SK-N-SH (cell line): ENCODE data around the gene SPIN1. TPM values are rescaled to one million over a fixed set of nuclear protein-coding genes. Genes with fewer than 3 reads are reported as not detected.

Source experiments
- CTCF ChIA-PET: fragments of 300-600, 350-600 bp; formaldehyde crosslinking; extraction: SDS; loops from one replicate; lab custom pipeline; 2021; lab: Yijun Ruan, JAX
- POLR2A ChIA-PET: fragments of 350-600 bp; sonication (Branson Sonifier 250); formaldehyde crosslinking; extraction: SDS; loops from one replicate; lab custom pipeline; 2020; ENCODE audit warnings: antibody characterized with exemption, inconsistent platforms; lab: Yijun Ruan, JAX
- DNase-seq: peaks from one replicate; pipeline ENCODE4 v3.0.0; 2012
- H2AFZ ChIP-seq: fragments of 200-600 bp; sonication (generic); 2 replicates; pipeline ENCODE4 v1.8.1; 2016; ENCODE audit warnings: antibody characterized with exemption, mild to moderate bottlenecking, low read depth
- H3F3A ChIP-seq: fragments of 200-600 bp; sonication (generic); replicated peaks from 2 replicates; pipeline ENCODE3; 2016; ENCODE audit warnings: antibody characterized with exemption, mild to moderate bottlenecking; ENCODE audit not compliant: insufficient read depth
- H3K27ac ChIP-seq, 2 experiments: fragments of 200-500 bp in 1 of 2; fragments of 200-600 bp in 1 of 2; sonication (Bioruptor generic) in 1 of 2; sonication (generic), shearing (Covaris generic) in 1 of 2; 2 replicates each; pipeline versions ENCODE4 v1.5.1 to v1.6.1; 2014 to 2016; ENCODE audit warnings: low read depth in 2 of 2, inconsistent platforms in 1 of 2, low read length in 1 of 2, mild to moderate bottlenecking in 1 of 2, mixed read lengths in 1 of 2
- H3K27me3 ChIP-seq: fragments of 200-600 bp; sonication (generic), shearing (Covaris generic); 2 replicates; pipeline ENCODE4 v1.6.1; 2016; ENCODE audit warnings: mixed run types; ENCODE audit not compliant: insufficient read depth
- H3K36me3 ChIP-seq, 2 experiments: fragments of 200-500 bp in 1 of 2; fragments of 200-600 bp in 1 of 2; sonication (Bioruptor generic) in 1 of 2; sonication (generic) in 1 of 2; replicated peaks in 1 of 2; 2 replicates each; pipeline versions ENCODE3 to v1.5.1; 2014 to 2016; ENCODE audit warnings: low read length in 1 of 2, mild to moderate bottlenecking in 1 of 2; ENCODE audit not compliant: insufficient read depth in 2 of 2, control insufficient read depth in 1 of 2
- H3K4me1 ChIP-seq, 2 experiments: fragments of 200-500 bp in 1 of 2; fragments of 200-600 bp in 1 of 2; sonication (Bioruptor generic) in 1 of 2; sonication (generic), shearing (Covaris generic) in 1 of 2; 2 replicates each; pipeline versions ENCODE4 v1.5.1 to v1.6.1; 2014 to 2016; ENCODE audit warnings: low read depth in 1 of 2, low read length in 1 of 2, mixed run types in 1 of 2; ENCODE audit not compliant: insufficient read depth in 2 of 2, control insufficient read depth in 1 of 2
- H3K4me2 ChIP-seq: fragments of 200-600 bp; sonication (generic), shearing (Covaris generic); 2 replicates; pipeline ENCODE4 v1.6.1; 2017; ENCODE audit warnings: mixed run types
- H3K4me3 ChIP-seq, 2 experiments: fragments of 200-500 bp in 1 of 2; fragments of 200-600 bp in 1 of 2; sonication (Bioruptor generic) in 1 of 2; sonication (generic), shearing (Covaris generic) in 1 of 2; 2 replicates each; pipeline versions ENCODE4 v1.5.1 to v1.8.1; 2014 to 2016; ENCODE audit warnings: low read depth in 2 of 2, inconsistent platforms in 1 of 2, low read length in 1 of 2, mild to moderate bottlenecking in 1 of 2, mixed read lengths in 1 of 2, moderate library complexity in 1 of 2
- H3K79me2 ChIP-seq: fragments of 200-600 bp; sonication (generic); 2 replicates; pipeline ENCODE4 v1.8.1; 2017; ENCODE audit warnings: mild to moderate bottlenecking; ENCODE audit not compliant: insufficient read depth
- H3K9ac ChIP-seq: fragments of 200-600 bp; sonication (generic); 2 replicates; pipeline ENCODE4 v1.6.1; 2017; ENCODE audit warnings: mixed run types
- H3K9me2 ChIP-seq: fragments of 200-600 bp; sonication (generic); 2 replicates; pipeline ENCODE4 v1.6.1; 2017; ENCODE audit warnings: mixed run types
- H3K9me3 ChIP-seq: fragments of 200-600 bp; sonication (generic); 2 replicates; pipeline ENCODE4 v1.6.1; 2017; ENCODE audit warnings: mixed run types, mild to moderate bottlenecking, moderate library complexity
- H4K20me1 ChIP-seq: fragments of 200-600 bp; sonication (generic); 2 replicates; pipeline ENCODE4 v1.6.1; 2017; ENCODE audit warnings: mild to moderate bottlenecking, mixed run types; ENCODE audit not compliant: insufficient read depth
- CHD2 ChIP-seq: fragments of 150-350 bp; IDR thresholded peaks from 2 replicates; pipeline ENCODE4 v1.6.1; 2018; ENCODE audit warnings: low read length; ENCODE audit not compliant: partially characterized antibody
- CTCF ChIP-seq: fragments of 200-600 bp; sonication (generic); IDR thresholded peaks from 2 replicates; pipeline ENCODE4 v1.6.1; 2017; ENCODE audit warnings: antibody characterized with exemption, mild to moderate bottlenecking, moderate library complexity
- EP300 ChIP-seq, 2 experiments: IDR thresholded peaks; 2 replicates each; pipeline versions ENCODE4 v1.4.0 to v1.6.1; 2012; ENCODE audit warnings: borderline replicate concordance in 1 of 2, low read depth in 1 of 2, low read length in 1 of 2
- EZH2phosphoT487 ChIP-seq: fragments of 200-600 bp; sonication (generic); IDR thresholded peaks from 2 replicates; pipeline ENCODE4 v1.6.1; 2017; ENCODE audit warnings: low read depth, mixed run types, mild to moderate bottlenecking, antibody characterized with exemption, moderate library complexity, borderline replicate concordance
- GABPA ChIP-seq: IDR thresholded peaks from 2 replicates; pipeline ENCODE4 v1.4.0; 2012; ENCODE audit warnings: low read depth, mild to moderate bottlenecking
- IRF3 ChIP-seq: fragments of 150-350 bp; IDR thresholded peaks from 2 replicates; pipeline ENCODE4 v1.6.1; 2016; ENCODE audit warnings: mild to moderate bottlenecking, low read depth, low read length
- MAX ChIP-seq: IDR thresholded peaks from 2 replicates; pipeline ENCODE4 v1.4.0; 2012; ENCODE audit warnings: low read depth
- MXI1 ChIP-seq: IDR thresholded peaks from 2 replicates; pipeline ENCODE4 v1.6.1; 2012; ENCODE audit warnings: mild to moderate bottlenecking, low read depth, low read length, improper control_type of control experiment
- REST ChIP-seq: IDR thresholded peaks from 2 replicates; pipeline ENCODE4 v1.6.1; 2012; ENCODE audit warnings: mild to moderate bottlenecking, low read depth, low read length, moderate library complexity
- RFX5 ChIP-seq: IDR thresholded peaks from 2 replicates; pipeline ENCODE4 v1.6.1; 2012; ENCODE audit warnings: mild to moderate bottlenecking, improper control_type of control experiment, low read length
- SIN3A ChIP-seq: IDR thresholded peaks from 2 replicates; pipeline ENCODE4 v1.6.1; 2012; ENCODE audit warnings: low read depth, mild to moderate bottlenecking, low read length, moderate library complexity, borderline replicate concordance
- SMC3 ChIP-seq: IDR thresholded peaks from 2 replicates; pipeline ENCODE4 v1.6.1; 2012; ENCODE audit warnings: low read depth, low read length, improper control_type of control experiment
- USF1 ChIP-seq: IDR thresholded peaks from 2 replicates; pipeline ENCODE4 v1.4.0; 2012; ENCODE audit warnings: low read depth, borderline replicate concordance
- USF2 ChIP-seq: fragments of 150-350 bp; IDR thresholded peaks from 2 replicates; pipeline ENCODE4 v1.6.1; 2017; ENCODE audit warnings: antibody characterized with exemption, low read length, low read depth, borderline replicate concordance
- WGBS: methylation state at CpG from one replicate; pipeline ENCODE4 v1.1.6; 2017; ENCODE audit warnings: low lambda C conversion rate; 5-methylcytosine and 5-hydroxymethylcytosine counted together
- polyA plus RNA-seq, 3 experiments: library from polyadenylated mRNA; depleted of rRNA; stranded (reverse); fragments of >200 nt; gene quantifications; 2 replicates each; pipeline ENCODE4 v1.2.3, GENCODE V29; 2012

Gene SPIN1
- polyA plus RNA-seq, 1 of the 3 experiments (the other 2 are of a cell fraction), result 35.8 TPM

GRCh38 chr9:88521308-88521707 lies 133.1 kb downstream of the SPIN1 start:
- no peak overlapping the region for H3K9ac ChIP-seq
- no peaks in the 10 kb centered on the region for H3K9me3 ChIP-seq
- no peak overlapping the region for H2AFZ ChIP-seq
- no peak overlapping the region for H3K4me3 ChIP-seq
- no peak for DNase-seq
- H3K9me2 ChIP-seq, result no peaks in the 10 kb centered on the region
- H3K4me1 ChIP-seq, result no peaks in the 10 kb centered on the region
- ChIA-PET POLR2A (no interaction called here), CTCF (no interaction called here)
- H3K36me3 ChIP-seq, result no peaks in the 10 kb centered on the region
- H3K4me2 ChIP-seq, result no peak overlapping the region
- no peaks in the 10 kb centered on the region for H3K27me3 ChIP-seq
- H3K27ac ChIP-seq, result no peak overlapping the region
- 82% methylated on average over 4 of the region's 4 CpGs for WGBS
- H3K79me2 ChIP-seq, result no peaks in the 10 kb centered on the region
- no peaks in the 10 kb centered on the region for H4K20me1 ChIP-seq
- no peak for TF ChIP-seq MAX
- no peak for TF ChIP-seq REST
- TF ChIP-seq CHD2, result no peak
- no peak for TF ChIP-seq GABPA
- TF ChIP-seq USF1, result no peak
- no peak for TF ChIP-seq MXI1
- no peak for TF ChIP-seq SMC3
- TF ChIP-seq EP300 (IDR thresholded peaks at IDR 0.05; ENCODE audit: borderline replicate concordance in 1 of 2, low read depth in 1 of 2, low read length in 1 of 2), result no peak
- TF ChIP-seq IRF3, result no peak
- TF ChIP-seq SIN3A, result no peak
- no peak for TF ChIP-seq RFX5
- no peaks in the 10 kb centered on the region for H3F3A ChIP-seq

- CTCF ChIA-PET, result no interaction called here
- H3K9ac ChIP-seq, result no peak overlapping the region
- H3F3A ChIP-seq, result no peaks in the 10 kb centered on the region
- 82% methylated on average over 4 of the region's 4 CpGs for WGBS
- no peaks in the 10 kb centered on the region for H3K9me3 ChIP-seq
- no peak overlapping the region for H3K27ac ChIP-seq
- H4K20me1 ChIP-seq, result no peaks in the 10 kb centered on the region
- no peak overlapping the region for H2AFZ ChIP-seq
- no peak for DNase-seq
- H3K9me2 ChIP-seq, result no peaks in the 10 kb centered on the region
- H3K4me3 ChIP-seq, result no peak overlapping the region
- H3K4me2 ChIP-seq, result no peak overlapping the region
- no peak for TF ChIP-seq MAX
- no peak for TF ChIP-seq SMC3
- no peak for TF ChIP-seq CTCF
- no peak for TF ChIP-seq USF2
- no peak for TF ChIP-seq EP300 (IDR thresholded peaks at IDR 0.05; ENCODE audit: borderline replicate concordance in 1 of 2, low read depth in 1 of 2, low read length in 1 of 2)
- TF ChIP-seq EZH2phosphoT487, result no peak
- TF ChIP-seq, all 33 proteins: peak for 0
- Histone ChIP-seq H3K36me3 (no peaks in the 10 kb centered on the region), H3K27me3 (no peaks in the 10 kb centered on the region), H3K79me2 (no peaks in the 10 kb centered on the region), H3K4me1 (no peaks in the 10 kb centered on the region)
- POLR2A ChIA-PET, result no interaction called here
Observed at GRCh38 chr9:88522360-88522759, 134.1 kb downstream of the SPIN1 start.
